Measurements from ENCODE around the gene E2F3. TPM values are rescaled to one million over a fixed set of nuclear protein-coding genes. Genes with fewer than 3 reads are reported as not detected.
A peak's percentile ranks its signal among the peaks of the same experiment; 100 is the strongest.

E2F3 gene
- total and polyA plus RNA-seq, 10 of the 15 experiments (the other 5 are each of a cell fraction or from before 2014, with no cell fraction given), result 5.1 to 16.8 (median 10.6) TPM

DNA sequence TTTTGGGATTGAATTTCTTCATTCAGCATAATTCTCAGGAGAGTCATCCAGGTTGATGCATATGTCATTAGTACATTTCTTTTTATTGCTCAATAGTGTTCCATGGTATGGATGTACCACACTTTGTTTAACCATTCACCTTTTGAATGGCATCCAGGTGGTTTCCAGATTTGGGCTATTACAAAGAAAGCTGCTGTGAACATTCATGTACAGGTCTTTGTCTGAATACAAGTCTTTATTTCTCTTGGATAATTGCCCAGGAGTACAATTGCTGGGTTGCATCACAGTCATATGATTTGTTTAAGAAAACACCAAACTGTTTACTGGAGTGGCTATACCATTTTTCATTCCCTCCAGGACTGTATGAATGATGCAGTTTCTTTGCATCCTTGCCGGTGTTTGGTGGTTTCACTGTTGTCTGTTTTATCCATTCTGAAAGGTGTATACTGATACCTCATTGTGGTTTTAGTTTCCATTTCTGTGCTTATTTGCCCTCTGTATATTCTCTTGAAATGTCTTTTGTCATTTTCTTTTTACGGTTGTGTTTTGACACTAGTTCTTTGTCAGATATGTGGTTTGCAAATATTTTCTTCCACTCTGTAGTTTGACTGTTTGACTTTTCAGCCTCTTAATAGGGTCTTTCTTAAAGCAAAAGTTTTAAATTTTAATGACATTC lies 141.4 kb downstream of the E2F3 start (continued):
- TF ChIP-seq GATAD2B (conservative IDR thresholded peaks at IDR 0.05; ENCODE audit: low read depth), result peak; percentile 48; the same call in 1 of the 2 replicates
- TF ChIP-seq, protein P1, sequence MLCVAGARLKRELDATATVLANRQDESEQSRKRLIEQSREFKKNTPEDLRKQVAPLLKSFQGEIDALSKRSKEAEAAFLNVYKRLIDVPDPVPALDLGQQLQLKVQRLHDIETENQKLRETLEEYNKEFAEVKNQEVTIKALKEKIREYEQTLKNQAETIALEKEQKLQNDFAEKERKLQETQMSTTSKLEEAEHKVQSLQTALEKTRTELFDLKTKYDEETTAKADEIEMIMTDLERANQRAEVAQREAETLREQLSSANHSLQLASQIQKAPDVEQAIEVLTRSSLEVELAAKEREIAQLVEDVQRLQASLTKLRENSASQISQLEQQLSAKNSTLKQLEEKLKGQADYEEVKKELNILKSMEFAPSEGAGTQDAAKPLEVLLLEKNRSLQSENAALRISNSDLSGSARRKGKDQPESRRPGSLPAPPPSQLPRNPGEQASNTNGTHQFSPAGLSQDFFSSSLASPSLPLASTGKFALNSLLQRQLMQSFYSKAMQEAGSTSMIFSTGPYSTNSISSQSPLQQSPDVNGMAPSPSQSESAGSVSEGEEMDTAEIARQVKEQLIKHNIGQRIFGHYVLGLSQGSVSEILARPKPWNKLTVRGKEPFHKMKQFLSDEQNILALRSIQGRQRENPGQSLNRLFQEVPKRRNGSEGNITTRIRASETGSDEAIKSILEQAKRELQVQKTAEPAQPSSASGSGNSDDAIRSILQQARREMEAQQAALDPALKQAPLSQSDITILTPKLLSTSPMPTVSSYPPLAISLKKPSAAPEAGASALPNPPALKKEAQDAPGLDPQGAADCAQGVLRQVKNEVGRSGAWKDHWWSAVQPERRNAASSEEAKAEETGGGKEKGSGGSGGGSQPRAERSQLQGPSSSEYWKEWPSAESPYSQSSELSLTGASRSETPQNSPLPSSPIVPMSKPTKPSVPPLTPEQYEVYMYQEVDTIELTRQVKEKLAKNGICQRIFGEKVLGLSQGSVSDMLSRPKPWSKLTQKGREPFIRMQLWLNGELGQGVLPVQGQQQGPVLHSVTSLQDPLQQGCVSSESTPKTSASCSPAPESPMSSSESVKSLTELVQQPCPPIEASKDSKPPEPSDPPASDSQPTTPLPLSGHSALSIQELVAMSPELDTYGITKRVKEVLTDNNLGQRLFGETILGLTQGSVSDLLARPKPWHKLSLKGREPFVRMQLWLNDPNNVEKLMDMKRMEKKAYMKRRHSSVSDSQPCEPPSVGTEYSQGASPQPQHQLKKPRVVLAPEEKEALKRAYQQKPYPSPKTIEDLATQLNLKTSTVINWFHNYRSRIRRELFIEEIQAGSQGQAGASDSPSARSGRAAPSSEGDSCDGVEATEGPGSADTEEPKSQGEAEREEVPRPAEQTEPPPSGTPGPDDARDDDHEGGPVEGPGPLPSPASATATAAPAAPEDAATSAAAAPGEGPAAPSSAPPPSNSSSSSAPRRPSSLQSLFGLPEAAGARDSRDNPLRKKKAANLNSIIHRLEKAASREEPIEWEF (IDR thresholded peaks at IDR 0.05; ENCODE audit: insufficient replicate concordance, low read depth, low read length), result no peak
- no peak for TF ChIP-seq TCF3 (IDR thresholded peaks at IDR 0.05; ENCODE audit: borderline replicate concordance, insufficient read depth, low read depth, low read length)
- TF ChIP-seq EED (IDR thresholded peaks at IDR 0.05; ENCODE audit: low read depth), result peak; percentile 77
- TF ChIP-seq POU2F2 (IDR thresholded peaks at IDR 0.05; ENCODE audit: borderline replicate concordance, low read depth, low read length), result peak; percentile 70; the same call in 1 of the 3 replicates
- peak; percentile 89; the same call in 1 of the 2 replicates for TF ChIP-seq TBL1XR1 (IDR thresholded peaks at IDR 0.05; ENCODE audit: low read depth, low read length)
- peak; percentile 64 for TF ChIP-seq SP1 (IDR thresholded peaks at IDR 0.05; ENCODE audit: low read depth, low read length)
- peak; percentile 42; the same call in 1 of the 2 replicates for TF ChIP-seq PAX5 (IDR thresholded peaks at IDR 0.05; ENCODE audit: borderline replicate concordance, low read depth, low read length)
- TF ChIP-seq YBX1 (IDR thresholded peaks at IDR 0.05), result no peak
- TF ChIP-seq, protein P2, sequence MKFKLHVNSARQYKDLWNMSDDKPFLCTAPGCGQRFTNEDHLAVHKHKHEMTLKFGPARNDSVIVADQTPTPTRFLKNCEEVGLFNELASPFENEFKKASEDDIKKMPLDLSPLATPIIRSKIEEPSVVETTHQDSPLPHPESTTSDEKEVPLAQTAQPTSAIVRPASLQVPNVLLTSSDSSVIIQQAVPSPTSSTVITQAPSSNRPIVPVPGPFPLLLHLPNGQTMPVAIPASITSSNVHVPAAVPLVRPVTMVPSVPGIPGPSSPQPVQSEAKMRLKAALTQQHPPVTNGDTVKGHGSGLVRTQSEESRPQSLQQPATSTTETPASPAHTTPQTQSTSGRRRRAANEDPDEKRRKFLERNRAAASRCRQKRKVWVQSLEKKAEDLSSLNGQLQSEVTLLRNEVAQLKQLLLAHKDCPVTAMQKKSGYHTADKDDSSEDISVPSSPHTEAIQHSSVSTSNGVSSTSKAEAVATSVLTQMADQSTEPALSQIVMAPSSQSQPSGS (IDR thresholded peaks at IDR 0.05; ENCODE audit: low read length), result peak; percentile 89
- TF ChIP-seq BHLHE40 (IDR thresholded peaks at IDR 0.05; ENCODE audit: borderline replicate concordance in 1 of 2, low read depth in 2 of 2, low read length in 1 of 2), result peak; percentile 31 to 57; a peak in 3 of 4 replicates
- peak; percentile 77; the same call in 1 of the 2 replicates for TF ChIP-seq CREM (IDR thresholded peaks at IDR 0.05; ENCODE audit: low read depth)
- TF ChIP-seq NR2F1 (conservative IDR thresholded peaks at IDR 0.05), result peak; percentile 55
- TF ChIP-seq, protein P3, sequence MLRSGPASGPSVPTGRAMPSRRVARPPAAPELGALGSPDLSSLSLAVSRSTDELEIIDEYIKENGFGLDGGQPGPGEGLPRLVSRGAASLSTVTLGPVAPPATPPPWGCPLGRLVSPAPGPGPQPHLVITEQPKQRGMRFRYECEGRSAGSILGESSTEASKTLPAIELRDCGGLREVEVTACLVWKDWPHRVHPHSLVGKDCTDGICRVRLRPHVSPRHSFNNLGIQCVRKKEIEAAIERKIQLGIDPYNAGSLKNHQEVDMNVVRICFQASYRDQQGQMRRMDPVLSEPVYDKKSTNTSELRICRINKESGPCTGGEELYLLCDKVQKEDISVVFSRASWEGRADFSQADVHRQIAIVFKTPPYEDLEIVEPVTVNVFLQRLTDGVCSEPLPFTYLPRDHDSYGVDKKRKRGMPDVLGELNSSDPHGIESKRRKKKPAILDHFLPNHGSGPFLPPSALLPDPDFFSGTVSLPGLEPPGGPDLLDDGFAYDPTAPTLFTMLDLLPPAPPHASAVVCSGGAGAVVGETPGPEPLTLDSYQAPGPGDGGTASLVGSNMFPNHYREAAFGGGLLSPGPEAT (IDR thresholded peaks at IDR 0.05; ENCODE audit: low read depth), result peak; percentile 97
- TF ChIP-seq RB1 (IDR thresholded peaks at IDR 0.05; ENCODE audit: borderline replicate concordance), result peak; percentile 42; the same call in 1 of the 2 replicates
- TF ChIP-seq, protein P4, sequence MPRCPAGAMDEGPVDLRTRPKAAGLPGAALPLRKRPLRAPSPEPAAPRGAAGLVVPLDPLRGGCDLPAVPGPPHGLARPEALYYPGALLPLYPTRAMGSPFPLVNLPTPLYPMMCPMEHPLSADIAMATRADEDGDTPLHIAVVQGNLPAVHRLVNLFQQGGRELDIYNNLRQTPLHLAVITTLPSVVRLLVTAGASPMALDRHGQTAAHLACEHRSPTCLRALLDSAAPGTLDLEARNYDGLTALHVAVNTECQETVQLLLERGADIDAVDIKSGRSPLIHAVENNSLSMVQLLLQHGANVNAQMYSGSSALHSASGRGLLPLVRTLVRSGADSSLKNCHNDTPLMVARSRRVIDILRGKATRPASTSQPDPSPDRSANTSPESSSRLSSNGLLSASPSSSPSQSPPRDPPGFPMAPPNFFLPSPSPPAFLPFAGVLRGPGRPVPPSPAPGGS (IDR thresholded peaks at IDR 0.05; ENCODE audit: borderline replicate concordance, insufficient read depth, low read depth, low read length, poor library complexity, severe bottlenecking), result no peak
- 0 out of 2 replicates have a peak, but pooled peaks have one; percentile 17 for TF ChIP-seq TCF7 (IDR thresholded peaks at IDR 0.05; ENCODE audit: borderline replicate concordance)
- TF ChIP-seq CBX5 (IDR thresholded peaks at IDR 0.05; ENCODE audit: low read depth), result 0 out of 2 replicates have a peak, but pooled peaks have one; percentile 67
- no peak for TF ChIP-seq RAD21 (IDR thresholded peaks at IDR 0.05; ENCODE audit: insufficient read depth, low read depth, low read length)
- no peak for TF ChIP-seq RBBP5 (conservative IDR thresholded peaks at IDR 0.05)
- TF ChIP-seq IRF4 (IDR thresholded peaks at IDR 0.05; ENCODE audit: low read depth, low read length), result peak; percentile 48; the same call in 1 of the 2 replicates
